ENCODE data around the gene RADX.
A peak's percentile ranks its signal among the peaks of the same experiment; 100 is the strongest.

Gene RADX

GRCh38 chrX:106716463-106716862 lies 104.7 kb downstream of the RADX start:
- Histone ChIP-seq H3K27me3 (ENCODE audit: control insufficient read depth, insufficient read depth, low read length) (no peaks in the 10 kb centered on the region), H3K27ac (ENCODE audit: low read length) (no peak overlapping the region), H3K4me1 (ENCODE audit: control insufficient read depth, insufficient read depth, low read length) (no peaks in the 10 kb centered on the region), H3K9me3 (ENCODE audit: control insufficient read depth, insufficient read depth, low read length) (no peaks in the 10 kb centered on the region), H3K4me3 (ENCODE audit: low read length) (no peak overlapping the region), H3K36me3 (ENCODE audit: control insufficient read depth, insufficient read depth, low read length) (no peaks in the 10 kb centered on the region)
- WGBS (ENCODE audit: insufficient coverage, insufficient read length) = no CpG with 5 or more reads among the region's 1 CpG
- DNase-seq (ENCODE audit: low read depth, low spot score) = no peak

- Histone ChIP-seq H3K27ac (ENCODE audit: low read length) (no peak overlapping the region), H3K4me3 (ENCODE audit: low read length) (no peak overlapping the region), H3K4me1 (ENCODE audit: control insufficient read depth, insufficient read depth, low read length) (no peaks in the 10 kb centered on the region), H3K27me3 (ENCODE audit: control insufficient read depth, insufficient read depth, low read length) (no peaks in the 10 kb centered on the region), H3K9me3 (ENCODE audit: control insufficient read depth, insufficient read depth, low read length) (no peaks in the 10 kb centered on the region), H3K36me3 (ENCODE audit: control insufficient read depth, insufficient read depth, low read length) (no peaks in the 10 kb centered on the region)
- WGBS (ENCODE audit: insufficient coverage, insufficient read length) = no CpG with 5 or more reads among the region's 4 CpGs
- no peak for DNase-seq (ENCODE audit: low read depth, low spot score)
Observed at GRCh38 chrX:106718709-106719108, 106.9 kb downstream of the RADX start.

GRCh38 chrX:106725931-106726330 lies 114.2 kb downstream of the RADX start:
- Histone ChIP-seq H3K9me3 (ENCODE audit: control insufficient read depth, insufficient read depth, low read length) (no peaks in the 10 kb centered on the region), H3K27me3 (ENCODE audit: control insufficient read depth, insufficient read depth, low read length) (no peaks in the 10 kb centered on the region), H3K4me3 (ENCODE audit: low read length) (peak overlapping the region; percentile 37; the same call in 1 of the 2 replicates), H3K4me1 (ENCODE audit: control insufficient read depth, insufficient read depth, low read length) (no peaks in the 10 kb centered on the region), H3K27ac (ENCODE audit: low read length) (no peak overlapping the region), H3K36me3 (ENCODE audit: control insufficient read depth, insufficient read depth, low read length) (no peaks in the 10 kb centered on the region)
- no CpG with 5 or more reads among the region's 8 CpGs for WGBS (ENCODE audit: insufficient coverage, insufficient read length)
- DNase-seq (ENCODE audit: low read depth, low spot score) = no peak

GRCh38 chrX:106726485-106727437 lies 115.0 kb downstream of the RADX start, which contains the start of gene RNF128:
Gene RNF128, plus strand, starts transcription at chrX:106726701. Its CDS starts 213 bp downstream, at chrX:106726914.
- Histone ChIP-seq H3K27me3 (ENCODE audit: control insufficient read depth, insufficient read depth, low read length) (no peaks in the 10 kb centered on the region), H3K27ac (ENCODE audit: low read length) (no peak within 1 kb of the TSS), H3K36me3 (ENCODE audit: control insufficient read depth, insufficient read depth, low read length) (no peaks in the 10 kb centered on the region), H3K9me3 (ENCODE audit: control insufficient read depth, insufficient read depth, low read length) (no peaks in the 10 kb centered on the region), H3K4me1 (ENCODE audit: control insufficient read depth, insufficient read depth, low read length) (no peaks in the 10 kb centered on the region), H3K4me3 (ENCODE audit: low read length) (peak within 1 kb of the TSS; percentile 87; the same call in 1 of the 2 replicates)
- peak; percentile 29 for DNase-seq (ENCODE audit: low read depth, low spot score)
- no CpG with 5 or more reads among the region's 79 CpGs for WGBS (ENCODE audit: insufficient coverage, insufficient read length)

- Histone ChIP-seq H3K27me3 (ENCODE audit: control insufficient read depth, insufficient read depth, low read length) (no peaks in the 10 kb centered on the region), H3K27ac (ENCODE audit: low read length) (no peak overlapping the region), H3K4me1 (ENCODE audit: control insufficient read depth, insufficient read depth, low read length) (no peaks in the 10 kb centered on the region), H3K36me3 (ENCODE audit: control insufficient read depth, insufficient read depth, low read length) (no peaks in the 10 kb centered on the region), H3K4me3 (ENCODE audit: low read length) (no peak overlapping the region), H3K9me3 (ENCODE audit: control insufficient read depth, insufficient read depth, low read length) (no peaks in the 10 kb centered on the region)
- no CpG with 5 or more reads among the region's 2 CpGs for WGBS (ENCODE audit: insufficient coverage, insufficient read length)
- DNase-seq (ENCODE audit: low read depth, low spot score) = no peak
Observed at GRCh38 chrX:106728337-106728736, 116.6 kb downstream of the RADX start.

All from iPS DF 6.9 (cell line).